ENCODE measurements around the gene ABCC3.
"Not testable (repeated sequence)": the region's sequence is repeated elsewhere in the genome, so short reads cannot be mapped to it uniquely, and the experiment has no call there.

ABCC3 gene

GRCh38 chr17:50707289-50708049 is 72.8 kb downstream of the ABCC3 start, which contains the start of gene ANKRD40:
TSS of gene ANKRD40 (minus strand) at chr17:50707914. CDS start at chr17:50707654, 260 bp downstream.
- peak; percentile 97 for DNase-seq (ENCODE audit: low spot score)

GRCh38 chr17:50708050-50709000 is 73.6 kb downstream of the ABCC3 start:
- DNase-seq (ENCODE audit: low spot score) = peak; percentile 45

GRCh38 chr17:50709053-50709452 is 74.4 kb downstream of the ABCC3 start:
- DNase-seq (ENCODE audit: low spot score) = not testable (repeated sequence)

GRCh38 chr17:50710025-50710424 is 75.3 kb downstream of the ABCC3 start:
- no peak for DNase-seq (ENCODE audit: low spot score)

GRCh38 chr17:50710650-50711049 is 76.0 kb downstream of the ABCC3 start:
- no peak for DNase-seq (ENCODE audit: low spot score)

- no peak for DNase-seq (ENCODE audit: low spot score)
These were observed 78.0 kb downstream of the ABCC3 start for GRCh38 chr17:50712641-50713040.

- DNase-seq (ENCODE audit: low spot score) = no peak
These were observed 80.8 kb downstream of the ABCC3 start for GRCh38 chr17:50715471-50715870.

GRCh38 chr17:50719144-50719923 is 84.7 kb downstream of the ABCC3 start, which contains the start of gene LUC7L3:
TSS of gene LUC7L3 (plus strand) at chr17:50719603. CDS start at chr17:50719733, 130 bp downstream.
- DNase-seq (ENCODE audit: low spot score) = peak; percentile 94

GRCh38 chr17:50719924-50720794 is 85.5 kb downstream of the ABCC3 start:
- DNase-seq (ENCODE audit: low spot score) = no peak

GRCh38 chr17:50721194-50722010 is 86.7 kb downstream of the ABCC3 start:
- no peak for DNase-seq (ENCODE audit: low spot score)

GRCh38 chr17:50722746-50723145 is 88.1 kb downstream of the ABCC3 start:
- no peak for DNase-seq (ENCODE audit: low spot score)

- not testable (repeated sequence) for DNase-seq (ENCODE audit: low spot score)
These were observed 89.9 kb downstream of the ABCC3 start for GRCh38 chr17:50724622-50725021.

- no peak for DNase-seq (ENCODE audit: low spot score)
These were observed 91.3 kb downstream of the ABCC3 start for GRCh38 chr17:50725769-50726655.

- no peak for DNase-seq (ENCODE audit: low spot score)
These were observed 93.4 kb downstream of the ABCC3 start for GRCh38 chr17:50728112-50728429.

- DNase-seq (ENCODE audit: low spot score) = no peak
These were observed 94.4 kb downstream of the ABCC3 start for GRCh38 chr17:50728881-50729765.

- no peak for DNase-seq (ENCODE audit: low spot score)
These were observed 97.1 kb downstream of the ABCC3 start for GRCh38 chr17:50731575-50732460.

GRCh38 chr17:50735287-50735686 is 100.6 kb downstream of the ABCC3 start:
- no peak for DNase-seq (ENCODE audit: low spot score)

Measured in COLO829 (cell line).